Esophagus squamous epithelium (tissue), 4 donors: ENCODE measurements around the gene SET.

Experiments
- POLR2A ChIP-seq, 4 donors: fragments of 450-650 bp; IDR thresholded peaks; one replicate each; pipeline ENCODE4 v1.6.1; 2017; ENCODE audit warnings: antibody characterized with exemption in 4 of 4, mild to moderate bottlenecking in 4 of 4, moderate library complexity in 3 of 4
- TF ChIP-seq, protein P1 (sequence below), 6 experiments: fragments of 450-650 bp in 4 of 6; fragments of 200-600 bp in 2 of 6; sonication (generic) in 2 of 6; IDR thresholded peaks; one replicate each; pipeline ENCODE4 v1.5.1; 2016 to 2019; ENCODE audit warnings: antibody characterized with exemption in 6 of 6, mild to moderate bottlenecking in 4 of 6, moderate library complexity in 4 of 6

- TF ChIP-seq, protein P1, sequence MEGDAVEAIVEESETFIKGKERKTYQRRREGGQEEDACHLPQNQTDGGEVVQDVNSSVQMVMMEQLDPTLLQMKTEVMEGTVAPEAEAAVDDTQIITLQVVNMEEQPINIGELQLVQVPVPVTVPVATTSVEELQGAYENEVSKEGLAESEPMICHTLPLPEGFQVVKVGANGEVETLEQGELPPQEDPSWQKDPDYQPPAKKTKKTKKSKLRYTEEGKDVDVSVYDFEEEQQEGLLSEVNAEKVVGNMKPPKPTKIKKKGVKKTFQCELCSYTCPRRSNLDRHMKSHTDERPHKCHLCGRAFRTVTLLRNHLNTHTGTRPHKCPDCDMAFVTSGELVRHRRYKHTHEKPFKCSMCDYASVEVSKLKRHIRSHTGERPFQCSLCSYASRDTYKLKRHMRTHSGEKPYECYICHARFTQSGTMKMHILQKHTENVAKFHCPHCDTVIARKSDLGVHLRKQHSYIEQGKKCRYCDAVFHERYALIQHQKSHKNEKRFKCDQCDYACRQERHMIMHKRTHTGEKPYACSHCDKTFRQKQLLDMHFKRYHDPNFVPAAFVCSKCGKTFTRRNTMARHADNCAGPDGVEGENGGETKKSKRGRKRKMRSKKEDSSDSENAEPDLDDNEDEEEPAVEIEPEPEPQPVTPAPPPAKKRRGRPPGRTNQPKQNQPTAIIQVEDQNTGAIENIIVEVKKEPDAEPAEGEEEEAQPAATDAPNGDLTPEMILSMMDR (IDR thresholded peaks at IDR 0.05) = no peak
- no peak for TF ChIP-seq POLR2A (IDR thresholded peaks at IDR 0.05)
Measured at GRCh38 chr9:128713411-128713780, 24.4 kb downstream of the SET start.
